Endothelial cell of umbilical vein (primary cell): ENCODE data around the gene SORCS2. TPM values are rescaled to one million over a fixed set of nuclear protein-coding genes. Genes with fewer than 3 reads are reported as not detected.

Experiments
- BruUV-seq: library from RNA; stranded (reverse); fragments of 400-500 nt; replicated peaks from 2 replicates; lab custom pipeline; 2021; lab: Mats Ljungman, UMichigan
- CTCF ChIA-PET: fragments of 300-600, 350-600 bp; sonication (Branson Sonifier 250); formaldehyde crosslinking; loops from one replicate; lab custom pipeline; 2021; ENCODE audit warnings: antibody characterized with exemption, inconsistent platforms; lab: Charles Lee
- POLR2A ChIA-PET: fragments of 300-600, 350-600 bp; sonication (Branson Sonifier 250); formaldehyde crosslinking; loops from one replicate; lab custom pipeline; 2021; ENCODE audit warnings: antibody characterized with exemption, inconsistent platforms; lab: Charles Lee
- DNase-seq: peaks from one replicate; pipeline ENCODE4 v3.0.0-alpha.2; 2011; ENCODE audit warnings: low read depth, low spot score
- FAIRE-seq: peaks from 2 replicates; lab custom pipeline; 2011; peaks lifted over from hg19 to GRCh38; lab: Jason Lieb, UNC
- H2AFZ ChIP-seq: 2 replicates; pipeline ENCODE4 v1.6.0; 2012; ENCODE audit warnings: low read depth, low read length, control low read depth, inconsistent platforms
- H3K27ac ChIP-seq: 2 replicates; pipeline ENCODE4 v1.5.1; 2011; ENCODE audit warnings: low read depth, mild to moderate bottlenecking, control low read depth, low read length, moderate library complexity; ENCODE audit not compliant: insufficient read depth
- H3K27me3 ChIP-seq, 2 experiments: 2 replicates each; pipeline versions ENCODE4 v1.6.0 to v1.6.1; 2011; ENCODE audit warnings: low read length in 2 of 2, mixed read lengths in 1 of 2; ENCODE audit not compliant: control insufficient read depth in 2 of 2, insufficient read depth in 2 of 2
- H3K36me3 ChIP-seq, 2 experiments: 2 replicates in 1 of 2; 3 replicates in 1 of 2; pipeline ENCODE4 v1.5.1; 2011; ENCODE audit warnings: low read length in 2 of 2, mild to moderate bottlenecking in 1 of 2, moderate library complexity in 1 of 2; ENCODE audit not compliant: control insufficient read depth in 2 of 2, insufficient read depth in 2 of 2; ENCODE audit errors: extremely low read depth in 1 of 2
- H3K4me1 ChIP-seq: 3 replicates; pipeline ENCODE4 v1.5.1; 2011; ENCODE audit warnings: mild to moderate bottlenecking, low read length; ENCODE audit not compliant: control insufficient read depth, insufficient read depth; ENCODE audit errors: extremely low read depth
- H3K4me2 ChIP-seq: 2 replicates; pipeline ENCODE4 v1.6.1; 2011; ENCODE audit warnings: low read length, control low read depth, mixed read lengths; ENCODE audit not compliant: insufficient read depth
- H3K4me3 ChIP-seq, 3 experiments: fragments of 200-600 bp in 1 of 3; sonication (generic), shearing (Covaris generic) in 1 of 3; replicated peaks in 1 of 3; 2 replicates each; pipeline ENCODE4 v1.5.1; 2011 to 2016; ENCODE audit warnings: control low read depth in 3 of 3, low read length in 3 of 3, mild to moderate bottlenecking in 2 of 3, inconsistent platforms in 1 of 3, low read depth in 1 of 3, moderate library complexity in 1 of 3; ENCODE audit not compliant: insufficient read depth in 1 of 3
- H3K79me2 ChIP-seq: 2 replicates; pipeline ENCODE4 v1.6.0; 2012; ENCODE audit warnings: low read length, inconsistent platforms; ENCODE audit not compliant: control insufficient read depth, insufficient read depth
- H3K9ac ChIP-seq: replicated peaks from 2 replicates; pipeline ENCODE3; 2011; ENCODE audit warnings: low read length, control low read depth; ENCODE audit not compliant: insufficient read depth; ENCODE audit errors: extremely low read depth
- H3K9me1 ChIP-seq: replicated peaks from 3 replicates; pipeline ENCODE4 v1.6.0; 2011; ENCODE audit warnings: mild to moderate bottlenecking, low read length; ENCODE audit not compliant: control insufficient read depth, insufficient read depth; ENCODE audit errors: extremely low read depth
- H3K9me3 ChIP-seq: replicated peaks from 2 replicates; pipeline ENCODE4 v1.5.1; 2012; ENCODE audit warnings: low read length, inconsistent platforms; ENCODE audit not compliant: control insufficient read depth, insufficient read depth
- H4K20me1 ChIP-seq: replicated peaks from 2 replicates; pipeline ENCODE3; 2011; ENCODE audit warnings: mild to moderate bottlenecking, low read length; ENCODE audit not compliant: control insufficient read depth, insufficient read depth; ENCODE audit errors: extremely low read depth
- EZH2 ChIP-seq: IDR thresholded peaks from 2 replicates; pipeline ENCODE4 v1.6.1; 2012; ENCODE audit warnings: borderline replicate concordance, low read depth, mild to moderate bottlenecking, moderate library complexity, low read length, inconsistent platforms; ENCODE audit not compliant: severe bottlenecking
- FOS ChIP-seq: IDR thresholded peaks from 2 replicates; pipeline ENCODE4 v1.6.1; 2011; ENCODE audit warnings: mild to moderate bottlenecking, low read length, moderate library complexity, borderline replicate concordance; ENCODE audit not compliant: insufficient read depth
- GATA2 ChIP-seq: IDR thresholded peaks from 2 replicates; pipeline ENCODE4 v1.7.0; 2011; ENCODE audit warnings: low read depth, mild to moderate bottlenecking, moderate library complexity, mixed read lengths, low read length; ENCODE audit not compliant: insufficient read length, insufficient read depth
- JUN ChIP-seq: IDR thresholded peaks from 2 replicates; pipeline ENCODE4 v1.6.1; 2011; ENCODE audit warnings: borderline replicate concordance, low read depth; ENCODE audit not compliant: insufficient read length, insufficient read depth
- MAX ChIP-seq: IDR thresholded peaks from 2 replicates; pipeline ENCODE4 v1.6.1; 2011; ENCODE audit not compliant: insufficient read depth, insufficient read length
- MYC ChIP-seq: IDR thresholded peaks from one replicate; pipeline ENCODE4 v1.6.1; 2011; ENCODE audit warnings: mild to moderate bottlenecking, low read depth, low read length
- POLR2A ChIP-seq: IDR thresholded peaks from 2 replicates; pipeline ENCODE4 v1.6.1; 2012; ENCODE audit warnings: low read depth, mild to moderate bottlenecking, control low read depth, low read length
- POLR2AphosphoS5 ChIP-seq: IDR thresholded peaks from 2 replicates; pipeline ENCODE4 v1.6.1; 2012; ENCODE audit warnings: low read depth, mild to moderate bottlenecking, control low read depth, low read length, moderate library complexity; ENCODE audit not compliant: insufficient read depth
- dilution Hi-C: fragments of 300-500 bp; cut with MboI; formaldehyde crosslinking; loops from one replicate; pipeline ENCODE4 v1.15.0; 2019; ENCODE audit warnings: low sequenced_read_pairs; ENCODE audit not compliant: extremely low pct_ligation_motif_present
- intact Hi-C: fragments of 100-400 bp; cut with micrococcal nuclease; formaldehyde crosslinking; loops from one replicate; pipeline ENCODE4 v1.10.0; 2022
- polyA plus RNA-seq, 4 experiments: library from polyadenylated mRNA; depleted of rRNA in 3 of 4; stranded (reverse) in 3 of 4; unstranded in 1 of 4; fragments of >200 nt; gene quantifications; 2 replicates each; pipeline versions ENCODE4 v1.2.1 to v1.2.3, GENCODE V29; 2011 to 2012; ENCODE audit warnings: missing spikeins in 1 of 4
- total RNA-seq: library from RNA; stranded (reverse); gene quantifications from 2 replicates; pipeline ENCODE4 v1.2.3, GENCODE V29; 2021
- TF ChIP-seq, protein P1 (sequence below), 2 donors: IDR thresholded peaks; 1 replicate in 1 of 2; 2 replicates in 1 of 2; pipeline ENCODE4 v1.5.1; 2011; ENCODE audit warnings: low read length in 2 of 2, mild to moderate bottlenecking in 2 of 2, moderate library complexity in 2 of 2, control low read depth in 1 of 2, inconsistent platforms in 1 of 2, low read depth in 1 of 2; ENCODE audit not compliant: insufficient read depth in 1 of 2; ENCODE audit errors: extremely low read depth in 1 of 2

SORCS2 gene
- total and polyA plus RNA-seq, 2 donors (not counting 3 experiments of a cell fraction or from before 2014, with no cell fraction given) = not detected

- no peak overlapping the region for H3K27ac ChIP-seq
- no peaks in the 10 kb centered on the region for H3K79me2 ChIP-seq
- no peak overlapping the region for H2AFZ ChIP-seq
- dilution Hi-C loops = no loop called here
- CTCF ChIA-PET = no interaction called here
- FAIRE-seq = no peak
- H3K4me3 ChIP-seq = no peak overlapping the region
- POLR2A ChIA-PET = no interaction called here
- no TSS peak for BruUV-seq
- H3K27me3 ChIP-seq = peaks cover 0 to 3% of the 10 kb centered on the region in 2 experiments
- H3K9me3 ChIP-seq = no peaks in the 10 kb centered on the region
- H4K20me1 ChIP-seq = no peaks in the 10 kb centered on the region
- no peaks in the 10 kb centered on the region for H3K4me1 ChIP-seq
- TF ChIP-seq POLR2AphosphoS5 (no peak), POLR2A (no peak), MYC (no peak), FOS (no peak), GATA2 (no peak), EZH2 (no peak), JUN (no peak), MAX (no peak)
- TF ChIP-seq, protein P1, sequence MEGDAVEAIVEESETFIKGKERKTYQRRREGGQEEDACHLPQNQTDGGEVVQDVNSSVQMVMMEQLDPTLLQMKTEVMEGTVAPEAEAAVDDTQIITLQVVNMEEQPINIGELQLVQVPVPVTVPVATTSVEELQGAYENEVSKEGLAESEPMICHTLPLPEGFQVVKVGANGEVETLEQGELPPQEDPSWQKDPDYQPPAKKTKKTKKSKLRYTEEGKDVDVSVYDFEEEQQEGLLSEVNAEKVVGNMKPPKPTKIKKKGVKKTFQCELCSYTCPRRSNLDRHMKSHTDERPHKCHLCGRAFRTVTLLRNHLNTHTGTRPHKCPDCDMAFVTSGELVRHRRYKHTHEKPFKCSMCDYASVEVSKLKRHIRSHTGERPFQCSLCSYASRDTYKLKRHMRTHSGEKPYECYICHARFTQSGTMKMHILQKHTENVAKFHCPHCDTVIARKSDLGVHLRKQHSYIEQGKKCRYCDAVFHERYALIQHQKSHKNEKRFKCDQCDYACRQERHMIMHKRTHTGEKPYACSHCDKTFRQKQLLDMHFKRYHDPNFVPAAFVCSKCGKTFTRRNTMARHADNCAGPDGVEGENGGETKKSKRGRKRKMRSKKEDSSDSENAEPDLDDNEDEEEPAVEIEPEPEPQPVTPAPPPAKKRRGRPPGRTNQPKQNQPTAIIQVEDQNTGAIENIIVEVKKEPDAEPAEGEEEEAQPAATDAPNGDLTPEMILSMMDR (IDR thresholded peaks at IDR 0.05; ENCODE audit: extremely low read depth in 1 of 2, insufficient read depth in 1 of 2, low read depth in 1 of 2, low read length in 2 of 2) = no peak
- no peak for DNase-seq
- H3K4me2 ChIP-seq = no peak overlapping the region
- intact Hi-C loops = no loop called here
- H3K9me1 ChIP-seq = no peaks in the 10 kb centered on the region
- H3K36me3 ChIP-seq = no peaks in the 10 kb centered on the region
- no peak overlapping the region for H3K9ac ChIP-seq
Observed at GRCh38 chr4:7287918-7288280, 95.6 kb downstream of the SORCS2 start.
